HG02588 (cell line): ENCODE results near the gene ICAM5.
"Not testable (repeated sequence)": the region's sequence is repeated elsewhere in the genome, so short reads cannot be mapped to it uniquely, and the experiment has no call there.

Source experiments
- ATAC-seq: cut with Tn5 transposase; IDR thresholded peaks from one replicate; pipeline ENCODE4 v1.9.1; 2021; ENCODE audit warnings: mild to moderate bottlenecking, moderate library complexity; ENCODE audit not compliant: unreplicated experiment

Gene ICAM5, protein sequence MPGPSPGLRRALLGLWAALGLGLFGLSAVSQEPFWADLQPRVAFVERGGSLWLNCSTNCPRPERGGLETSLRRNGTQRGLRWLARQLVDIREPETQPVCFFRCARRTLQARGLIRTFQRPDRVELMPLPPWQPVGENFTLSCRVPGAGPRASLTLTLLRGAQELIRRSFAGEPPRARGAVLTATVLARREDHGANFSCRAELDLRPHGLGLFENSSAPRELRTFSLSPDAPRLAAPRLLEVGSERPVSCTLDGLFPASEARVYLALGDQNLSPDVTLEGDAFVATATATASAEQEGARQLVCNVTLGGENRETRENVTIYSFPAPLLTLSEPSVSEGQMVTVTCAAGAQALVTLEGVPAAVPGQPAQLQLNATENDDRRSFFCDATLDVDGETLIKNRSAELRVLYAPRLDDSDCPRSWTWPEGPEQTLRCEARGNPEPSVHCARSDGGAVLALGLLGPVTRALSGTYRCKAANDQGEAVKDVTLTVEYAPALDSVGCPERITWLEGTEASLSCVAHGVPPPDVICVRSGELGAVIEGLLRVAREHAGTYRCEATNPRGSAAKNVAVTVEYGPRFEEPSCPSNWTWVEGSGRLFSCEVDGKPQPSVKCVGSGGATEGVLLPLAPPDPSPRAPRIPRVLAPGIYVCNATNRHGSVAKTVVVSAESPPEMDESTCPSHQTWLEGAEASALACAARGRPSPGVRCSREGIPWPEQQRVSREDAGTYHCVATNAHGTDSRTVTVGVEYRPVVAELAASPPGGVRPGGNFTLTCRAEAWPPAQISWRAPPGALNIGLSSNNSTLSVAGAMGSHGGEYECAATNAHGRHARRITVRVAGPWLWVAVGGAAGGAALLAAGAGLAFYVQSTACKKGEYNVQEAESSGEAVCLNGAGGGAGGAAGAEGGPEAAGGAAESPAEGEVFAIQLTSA

DNA sequence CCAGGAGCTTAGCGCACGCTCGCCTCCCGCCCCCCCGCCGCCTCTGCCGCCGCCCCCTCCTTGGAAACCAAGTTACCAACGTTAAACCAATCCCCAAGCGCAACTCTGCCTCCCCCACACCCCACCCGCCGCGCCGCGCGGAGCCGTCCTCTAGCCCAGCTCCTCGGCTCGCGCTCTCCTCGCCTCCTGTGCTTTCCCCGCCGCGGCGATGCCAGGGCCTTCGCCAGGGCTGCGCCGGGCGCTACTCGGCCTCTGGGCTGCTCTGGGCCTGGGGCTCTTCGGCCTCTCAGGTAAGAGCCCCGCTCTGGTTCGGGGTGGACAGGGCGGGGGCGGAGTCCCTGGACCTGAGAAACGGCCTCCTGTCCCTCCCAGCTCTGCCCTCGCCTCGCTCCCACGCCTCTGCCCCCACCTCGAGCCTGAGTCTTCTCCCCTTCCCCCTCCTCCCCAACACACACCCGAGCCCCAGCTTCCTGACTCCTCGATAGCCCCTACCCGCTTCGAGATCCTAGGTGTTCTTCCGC is at the start of gene ICAM5:
ICAM5 (plus strand) TSS at position 117 of the 521 bp plus-strand sequence; CDS start at position 209, 92 bp downstream.
- ATAC-seq = no peak

GRCh38 chr19:10241826-10242449 is 47.8 kb upstream of the ICAM5 start:
- ATAC-seq = not testable (repeated sequence)

DNA sequence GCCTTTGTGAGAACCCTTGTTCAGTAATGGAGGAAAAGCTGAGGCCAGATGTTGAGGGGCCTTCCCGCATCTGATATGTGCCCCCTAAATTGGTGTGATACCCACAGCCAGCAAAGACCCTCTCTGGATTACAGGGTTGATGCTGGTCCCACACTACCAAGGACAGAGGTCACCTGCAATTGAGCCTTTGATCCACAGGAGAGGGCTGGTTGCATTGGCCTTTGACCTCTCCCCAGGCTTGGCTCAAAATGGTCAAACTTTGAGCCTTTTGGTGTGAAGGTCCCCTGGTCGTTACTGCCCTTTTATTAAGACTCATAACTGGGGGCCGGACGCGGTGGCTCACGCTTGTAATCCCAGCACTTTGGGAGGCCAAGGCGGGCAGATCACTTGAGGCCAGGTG is 46.1 kb upstream of the ICAM5 start:
- no peak for ATAC-seq

- no peak for ATAC-seq
Measured at GRCh38 chr19:10245189-10245939, 44.4 kb upstream of the ICAM5 start.

GRCh38 chr19:10246511-10246910 is 43.2 kb upstream of the ICAM5 start:
- no peak for ATAC-seq

DNA sequence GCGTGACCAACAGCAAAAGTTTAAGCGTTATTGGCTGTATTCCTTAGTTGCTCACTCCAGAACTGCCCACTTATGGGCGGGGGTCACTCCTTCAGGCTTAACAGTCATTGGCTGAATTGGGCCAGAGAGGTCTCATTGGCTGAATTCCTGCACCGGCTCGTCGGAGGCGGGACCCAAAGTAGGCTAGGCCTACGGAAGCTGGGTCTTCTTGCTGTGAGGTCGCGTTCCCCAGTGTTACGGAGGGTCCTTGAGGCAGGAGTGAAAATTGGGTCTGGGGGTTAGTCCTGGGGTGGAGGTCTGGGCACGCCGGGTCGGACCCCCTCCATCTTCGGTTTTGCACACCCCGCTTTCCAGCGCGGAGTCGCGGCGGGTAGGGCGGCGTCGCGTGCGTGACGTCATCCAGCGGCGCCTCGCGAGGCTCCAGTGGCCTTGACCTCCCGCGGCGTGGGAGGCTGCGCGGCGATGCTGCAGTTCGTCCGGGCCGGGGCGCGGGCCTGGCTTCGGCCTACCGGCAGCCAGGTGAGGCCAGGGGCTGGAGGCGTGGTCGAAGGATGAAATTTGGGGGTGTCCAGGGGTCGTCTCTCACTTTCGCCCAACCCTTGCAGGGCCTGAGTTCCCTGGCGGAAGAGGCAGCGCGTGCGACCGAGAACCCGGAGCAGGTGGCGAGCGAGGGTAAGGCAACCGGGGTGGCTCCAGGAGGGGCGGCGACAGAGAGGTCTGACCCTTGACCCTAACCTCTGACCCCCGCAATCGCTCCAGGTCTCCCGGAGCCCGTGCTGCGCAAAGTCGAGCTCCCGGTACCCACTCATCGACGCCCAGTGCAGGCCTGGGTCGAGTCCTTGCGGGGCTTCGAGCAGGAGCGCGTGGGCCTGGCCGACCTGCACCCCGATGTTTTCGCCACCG is 37.7 kb upstream of the ICAM5 start, which contains the start of gene MRPL4:
MRPL4 (plus strand) TSS at position 423 of the 903 bp plus-strand sequence; CDS start at position 463, 40 bp downstream.
- peak; percentile 80 for ATAC-seq

GRCh38 chr19:10252707-10253106 is 37.0 kb upstream of the ICAM5 start:
- no peak for ATAC-seq

DNA sequence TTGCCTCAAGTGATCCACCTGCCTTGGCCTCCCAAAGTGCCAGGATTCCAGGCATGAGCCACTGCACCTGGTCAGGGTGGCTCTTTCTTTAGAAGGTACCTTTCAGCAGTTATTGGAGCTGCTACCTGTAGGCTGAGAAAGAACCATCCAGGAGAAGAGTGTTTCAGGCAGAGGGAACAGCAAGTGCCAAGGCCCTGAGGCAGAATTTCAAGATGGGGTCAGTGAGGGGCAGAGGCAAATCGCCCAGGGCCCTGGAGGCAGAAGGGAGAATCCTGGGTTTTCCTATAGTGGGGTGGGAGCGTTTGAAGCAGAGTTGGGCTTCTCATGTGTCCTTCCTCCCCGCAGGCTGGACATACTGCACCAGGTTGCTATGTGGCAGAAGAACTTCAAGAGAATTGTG is 35.5 kb upstream of the ICAM5 start:
- ATAC-seq = no peak

DNA sequence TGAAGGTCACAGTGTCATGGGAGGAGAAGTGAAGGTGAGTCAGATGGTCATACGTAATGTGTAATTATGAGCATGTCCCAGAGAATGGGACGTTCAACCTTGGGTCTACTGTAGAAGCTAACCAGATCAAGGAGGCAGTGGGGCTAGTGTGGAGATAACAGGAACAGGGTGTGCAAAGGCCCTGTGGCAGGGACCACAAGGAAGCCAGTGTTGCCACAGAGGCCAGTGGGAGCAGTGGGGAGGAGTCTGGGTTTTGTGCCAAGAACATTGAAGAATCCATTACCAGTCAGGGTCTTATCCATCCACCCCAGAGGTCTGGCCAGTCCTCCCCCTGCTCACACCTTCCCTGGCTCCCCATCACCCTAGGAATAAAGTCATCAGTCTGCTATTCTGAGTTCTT is 34.4 kb upstream of the ICAM5 start:
- ATAC-seq = no peak

DNA sequence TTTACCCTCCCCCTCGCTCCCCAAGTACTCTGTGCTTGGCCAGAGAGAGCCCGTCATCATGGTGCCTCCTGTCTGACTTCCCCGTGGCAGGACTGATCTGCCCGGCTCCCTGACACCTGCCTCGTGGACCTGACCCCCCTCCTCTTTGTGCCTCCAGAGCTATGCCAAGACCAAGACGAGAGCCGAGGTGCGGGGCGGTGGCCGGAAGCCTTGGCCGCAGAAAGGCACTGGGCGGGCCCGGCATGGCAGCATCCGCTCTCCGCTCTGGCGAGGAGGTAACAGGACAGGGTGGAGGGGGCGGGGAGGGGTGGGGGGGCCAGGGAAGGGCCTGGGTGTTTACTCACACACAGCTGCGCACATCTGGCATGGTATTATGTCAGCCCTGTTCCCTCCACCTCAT is 33.2 kb upstream of the ICAM5 start:
- no peak for ATAC-seq

- ATAC-seq = no peak
Measured at GRCh38 chr19:10256970-10257615, 32.7 kb upstream of the ICAM5 start.

DNA sequence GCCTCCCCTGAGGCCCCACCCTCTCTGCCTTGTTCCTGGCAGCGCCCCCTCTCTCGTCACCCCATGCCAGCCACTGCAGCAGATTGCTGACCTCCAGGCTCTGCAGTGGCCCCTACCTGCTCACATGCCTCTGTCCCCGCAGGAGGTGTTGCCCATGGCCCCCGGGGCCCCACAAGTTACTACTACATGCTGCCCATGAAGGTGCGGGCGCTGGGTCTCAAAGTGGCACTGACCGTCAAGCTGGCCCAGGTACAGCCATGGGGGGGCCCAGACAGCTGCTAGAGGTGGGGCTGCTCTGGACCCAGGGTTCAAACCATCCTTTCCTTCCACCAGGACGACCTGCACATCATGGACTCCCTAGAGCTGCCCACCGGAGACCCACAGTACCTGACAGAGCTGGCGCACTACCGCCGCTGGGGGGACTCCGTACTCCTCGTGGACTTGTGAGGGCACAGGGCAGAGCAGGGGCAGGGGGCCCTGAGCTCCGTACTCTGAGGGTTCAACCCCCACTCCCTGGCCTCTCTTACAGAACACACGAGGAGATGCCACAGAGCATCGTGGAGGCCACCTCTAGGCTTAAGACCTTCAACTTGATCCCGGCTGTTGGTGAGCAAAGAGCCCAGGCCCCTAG is 31.6 kb upstream of the ICAM5 start:
- no peak for ATAC-seq

GRCh38 chr19:10259162-10259905 is 30.4 kb upstream of the ICAM5 start:
- ATAC-seq = no peak

- no peak for ATAC-seq
Measured at GRCh38 chr19:10260141-10260584, 29.6 kb upstream of the ICAM5 start.

DNA sequence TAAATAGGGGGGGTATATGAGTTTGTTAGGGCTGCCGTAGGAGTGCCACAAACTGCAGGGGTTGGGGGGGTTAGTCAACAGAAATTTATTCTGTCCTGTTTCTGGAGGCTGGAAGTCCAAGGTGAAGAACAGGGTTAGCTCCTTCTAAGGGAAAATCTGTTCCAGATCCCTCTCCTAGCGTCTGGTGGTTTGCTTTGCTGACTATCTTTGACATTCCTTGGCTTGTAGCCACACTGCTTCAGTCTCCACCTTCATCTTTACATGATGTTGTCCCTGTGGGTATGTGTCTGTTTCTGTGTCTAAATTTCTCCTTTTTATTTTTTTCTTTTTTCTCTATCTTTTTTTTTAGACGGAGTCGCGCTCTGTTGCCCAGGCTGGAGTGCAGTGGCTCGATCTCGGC is 27.0 kb upstream of the ICAM5 start:
- no peak for ATAC-seq

DNA sequence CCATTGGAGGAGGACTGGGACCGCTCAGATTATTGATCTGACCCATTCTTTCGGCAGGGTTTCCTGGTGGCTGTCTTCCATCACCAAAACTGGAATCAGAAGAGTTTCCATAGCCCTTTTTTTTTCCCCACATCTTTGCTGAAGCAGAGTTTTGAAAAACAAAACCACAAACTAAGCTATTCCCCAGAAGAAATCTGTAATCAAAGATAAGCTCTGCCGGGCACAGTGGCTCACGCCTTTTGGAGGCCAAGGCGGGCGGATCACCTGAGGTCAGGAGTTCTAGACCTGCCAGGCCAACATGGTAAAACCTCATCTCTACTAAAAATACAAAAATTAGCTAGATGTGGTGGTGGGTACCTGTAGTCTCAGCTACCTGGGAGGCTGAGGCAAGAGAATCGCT is 23.0 kb upstream of the ICAM5 start:
- no peak for ATAC-seq

DNA sequence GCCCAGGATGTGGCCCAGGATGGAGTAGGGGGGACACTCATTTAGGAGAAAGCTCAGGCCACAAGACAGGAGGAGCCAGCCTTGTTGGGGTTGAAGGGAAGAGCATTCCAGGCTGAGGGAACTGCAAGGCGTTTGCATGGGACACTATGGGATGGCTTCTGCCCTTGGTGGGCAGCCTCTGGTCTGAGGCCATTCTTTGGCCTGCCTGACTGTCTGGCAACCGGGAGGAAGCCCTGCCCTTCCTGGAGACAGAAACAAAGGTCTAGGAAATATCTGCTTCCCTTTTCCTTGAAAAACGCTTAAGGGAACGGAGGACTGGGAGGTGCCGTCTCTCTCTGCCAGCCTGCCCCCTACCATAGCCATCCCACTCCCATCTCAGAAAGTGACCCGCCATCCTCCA is 21.7 kb upstream of the ICAM5 start:
- no peak for ATAC-seq
